ENCODE results near the gene PBXIP1. TPM values are rescaled to one million over a fixed set of nuclear protein-coding genes. Genes with fewer than 3 reads are reported as not detected.

PBXIP1 gene
- total RNA-seq, 2 experiments from 2014 or later: 17.7 to 19.4 TPM

- H3K9me3 Mint-ChIP-seq: no peaks in the 10 kb centered on the region
- DNase-seq (no peak), ATAC-seq (no peak)
- intact Hi-C loops (cut with micrococcal nuclease): no loop called here
- H3K27me3 Mint-ChIP-seq: no peaks in the 10 kb centered on the region
- H3K27ac Mint-ChIP-seq: no peak overlapping the region
- TF ChIP-seq CTCF (IDR thresholded peaks at IDR 0.05): peak; percentile 32
- H3K4me3 Mint-ChIP-seq: no peak overlapping the region
- POLR2A ChIA-PET: no interaction called here
- CTCF ChIA-PET: interaction anchor here (0.6 to 2.8 kb wide), 7 partner anchors 15 to 115 kb away, joined by 3 to 9 read pairs (median 3); partner anchors contain the start of gene PMVK
- H3K4me1 Mint-ChIP-seq (ENCODE audit: low read depth): no peaks in the 10 kb centered on the region
- no peaks in the 10 kb centered on the region for H3K36me3 Mint-ChIP-seq (ENCODE audit: low read depth)
These were observed 49.2 kb downstream of the PBXIP1 start for GRCh38 chr1:154906621-154907081.

- CTCF ChIA-PET: no interaction called here
- ATAC-seq: no peak
These were observed 52.8 kb downstream of the PBXIP1 start for GRCh38 chr1:154902938-154903566.

GRCh38 chr1:154901591-154901990, 54.3 kb downstream of the PBXIP1 start:
- DNase-seq: no peak
- Mint-ChIP-seq H3K9me3 (no peaks in the 10 kb centered on the region), H3K27ac (no peak overlapping the region), H3K4me3 (no peak overlapping the region), H3K36me3 (ENCODE audit: low read depth) (no peaks in the 10 kb centered on the region), H3K27me3 (no peaks in the 10 kb centered on the region), H3K4me1 (ENCODE audit: low read depth) (no peaks in the 10 kb centered on the region)
- TF ChIP-seq CTCF (IDR thresholded peaks at IDR 0.05): no peak
- ChIA-PET POLR2A (no interaction called here), CTCF (no interaction called here)
- intact Hi-C loops (cut with micrococcal nuclease): no loop called here
- no peak for ATAC-seq

More at GRCh38 chr1:154902938-154903566, 52.8 kb downstream of the PBXIP1 start:
- POLR2A ChIA-PET: no interaction called here
- H3K27me3 Mint-ChIP-seq: no peaks in the 10 kb centered on the region
- no peaks in the 10 kb centered on the region for H3K9me3 Mint-ChIP-seq
- no peak overlapping the region for H3K4me3 Mint-ChIP-seq
- intact Hi-C loops (cut with micrococcal nuclease): no loop called here
- DNase-seq: no peak
- TF ChIP-seq CTCF (IDR thresholded peaks at IDR 0.05): no peak
- H3K36me3 Mint-ChIP-seq (ENCODE audit: low read depth): no peaks in the 10 kb centered on the region
- no peak overlapping the region for H3K27ac Mint-ChIP-seq
- H3K4me1 Mint-ChIP-seq (ENCODE audit: low read depth): no peaks in the 10 kb centered on the region

GRCh38 chr1:154899041-154899440, 56.9 kb downstream of the PBXIP1 start:
- Mint-ChIP-seq H3K9me3 (no peaks in the 10 kb centered on the region), H3K27me3 (no peaks in the 10 kb centered on the region), H3K27ac (no peak overlapping the region), H3K4me1 (ENCODE audit: low read depth) (no peaks in the 10 kb centered on the region), H3K36me3 (ENCODE audit: low read depth) (no peaks in the 10 kb centered on the region), H3K4me3 (no peak overlapping the region)
- DNase-seq: no peak
- intact Hi-C loops (cut with micrococcal nuclease): no loop called here
- ChIA-PET CTCF (no interaction called here), POLR2A (no interaction called here)
- no peak for TF ChIP-seq CTCF (IDR thresholded peaks at IDR 0.05)
- ATAC-seq: no peak

- no peak for DNase-seq
- no peaks in the 10 kb centered on the region for H3K36me3 Mint-ChIP-seq (ENCODE audit: low read depth)
- no peak overlapping the region for H3K4me3 Mint-ChIP-seq
- no peaks in the 10 kb centered on the region for H3K4me1 Mint-ChIP-seq (ENCODE audit: low read depth)
- no peak for TF ChIP-seq CTCF (IDR thresholded peaks at IDR 0.05)
- intact Hi-C loops (cut with micrococcal nuclease): no loop called here
- H3K9me3 Mint-ChIP-seq: no peaks in the 10 kb centered on the region
- H3K27me3 Mint-ChIP-seq: no peaks in the 10 kb centered on the region
- no peak for ATAC-seq
- ChIA-PET POLR2A (no interaction called here), CTCF (interaction anchor here (0.9 to 1.9 kb wide), 4 partner anchors 18 to 562 kb away, joined by 3 to 6 read pairs (median 3); no protein-coding TSS in a partner anchor)
- H3K27ac Mint-ChIP-seq: no peak overlapping the region
These were observed 59.1 kb downstream of the PBXIP1 start for GRCh38 chr1:154896771-154897286.

Measured in activated CD8-positive, alpha-beta T cell treated with anti-CD3 and anti-CD28 coated beads for 36 hours (primary cell).